ENCODE data around the gene FUNDC2. TPM values are rescaled to one million over a fixed set of nuclear protein-coding genes. Genes with fewer than 3 reads are reported as not detected.

FUNDC2 gene
- polyA plus RNA-seq, 1 donor (not counting 4 experiments of a cell fraction or from before 2014, with no cell fraction given): 98.1 TPM

DNA sequence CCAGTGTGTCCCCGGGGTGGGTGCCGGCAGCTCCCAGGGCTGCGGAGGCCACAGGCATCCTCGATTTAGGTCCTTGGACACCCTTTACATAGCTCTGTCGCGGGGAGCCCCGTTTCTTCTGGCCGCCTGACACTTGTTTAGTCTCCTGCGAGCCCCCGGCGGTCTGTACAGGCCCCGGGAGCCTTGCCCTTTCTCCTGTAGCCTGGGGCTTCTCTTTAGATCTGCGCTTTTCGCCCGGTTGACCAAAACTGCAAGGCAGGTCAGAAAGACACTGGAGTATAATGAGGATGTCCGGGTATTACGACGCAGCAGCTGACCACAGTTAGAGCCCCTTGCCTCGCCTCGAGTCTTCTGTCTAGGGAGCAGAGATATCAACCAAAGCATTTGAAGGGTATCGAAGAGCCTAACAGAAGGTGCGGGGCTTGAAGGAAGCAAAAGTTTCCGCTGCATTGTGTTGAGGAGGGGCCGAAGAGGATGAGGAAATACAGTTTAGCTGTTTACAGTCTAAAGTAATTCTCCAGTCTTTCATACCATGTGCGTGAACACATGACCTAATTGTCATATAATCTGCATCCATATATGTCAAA lies 45.1 kb downstream of the FUNDC2 start:
- DNase-seq (ENCODE audit: low read depth, low spot score): no peak

DNA sequence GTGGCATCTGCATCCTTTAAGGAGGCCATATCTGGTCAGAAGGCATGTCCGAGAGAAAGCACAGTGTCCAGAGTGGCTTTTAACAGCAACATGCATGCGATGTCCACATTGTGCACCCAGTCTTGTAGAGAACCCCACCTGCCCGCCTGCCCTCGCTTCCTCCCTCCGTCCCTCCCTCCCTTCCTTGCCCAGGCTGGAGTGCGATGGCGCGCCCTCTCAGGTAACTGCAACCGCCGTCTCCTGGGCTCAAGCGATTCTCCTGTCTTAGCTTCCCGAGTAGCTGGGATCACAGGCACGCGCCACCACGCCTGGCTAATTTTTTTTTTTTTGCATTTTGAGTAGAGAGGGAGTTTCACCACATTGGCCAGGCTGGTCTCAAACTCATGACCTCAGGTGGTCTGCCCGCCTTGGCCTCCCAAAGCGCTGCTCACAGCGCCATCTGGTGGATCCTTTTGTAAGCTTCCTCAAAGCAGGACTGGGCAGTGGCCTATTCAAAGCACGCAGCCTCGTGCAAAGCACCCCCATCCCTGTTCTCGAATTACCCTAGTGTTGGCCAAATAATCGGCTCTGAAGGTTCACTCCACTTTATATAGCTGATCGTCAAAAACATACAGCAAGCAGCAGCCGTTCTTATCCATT lies 59.7 kb downstream of the FUNDC2 start:
- H3K9me1 ChIP-seq (ENCODE audit: control insufficient read depth, extremely low read depth, insufficient read depth, low read length): no peaks in the 10 kb centered on the region
- no peak overlapping the region for H2AFZ ChIP-seq (ENCODE audit: control insufficient read depth, low read length)
- no peak for FAIRE-seq
- TF ChIP-seq, protein P1, sequence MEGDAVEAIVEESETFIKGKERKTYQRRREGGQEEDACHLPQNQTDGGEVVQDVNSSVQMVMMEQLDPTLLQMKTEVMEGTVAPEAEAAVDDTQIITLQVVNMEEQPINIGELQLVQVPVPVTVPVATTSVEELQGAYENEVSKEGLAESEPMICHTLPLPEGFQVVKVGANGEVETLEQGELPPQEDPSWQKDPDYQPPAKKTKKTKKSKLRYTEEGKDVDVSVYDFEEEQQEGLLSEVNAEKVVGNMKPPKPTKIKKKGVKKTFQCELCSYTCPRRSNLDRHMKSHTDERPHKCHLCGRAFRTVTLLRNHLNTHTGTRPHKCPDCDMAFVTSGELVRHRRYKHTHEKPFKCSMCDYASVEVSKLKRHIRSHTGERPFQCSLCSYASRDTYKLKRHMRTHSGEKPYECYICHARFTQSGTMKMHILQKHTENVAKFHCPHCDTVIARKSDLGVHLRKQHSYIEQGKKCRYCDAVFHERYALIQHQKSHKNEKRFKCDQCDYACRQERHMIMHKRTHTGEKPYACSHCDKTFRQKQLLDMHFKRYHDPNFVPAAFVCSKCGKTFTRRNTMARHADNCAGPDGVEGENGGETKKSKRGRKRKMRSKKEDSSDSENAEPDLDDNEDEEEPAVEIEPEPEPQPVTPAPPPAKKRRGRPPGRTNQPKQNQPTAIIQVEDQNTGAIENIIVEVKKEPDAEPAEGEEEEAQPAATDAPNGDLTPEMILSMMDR (optimal IDR thresholded peaks at IDR 0.05 in 1 of 3, IDR thresholded peaks at IDR 0.05 in 1 of 3, conservative IDR thresholded peaks at IDR 0.05 in 1 of 3; ENCODE audit: extremely low read depth in 1 of 3, insufficient read depth in 2 of 3, low read length in 3 of 3): peak; percentile 26 to 49 (median 48)
- TF ChIP-seq EZH2 (IDR thresholded peaks at IDR 0.05; ENCODE audit: low read length): no peak
- dilution Hi-C loops (cut with MboI; ENCODE audit: extremely low pct_ligation_motif_present, low sequenced_read_pairs): no loop called here
- H3K27ac ChIP-seq (ENCODE audit: control insufficient read depth, insufficient read depth, low read length): no peak overlapping the region
- H3K79me2 ChIP-seq (ENCODE audit: control insufficient read depth, insufficient read depth, low read length): no peaks in the 10 kb centered on the region
- no peak for DNase-seq (ENCODE audit: low read depth, low spot score)
- H3K4me2 ChIP-seq (ENCODE audit: control insufficient read depth, extremely low read depth, insufficient read depth, low read depth, low read length): no peak overlapping the region
- no peaks in the 10 kb centered on the region for H4K20me1 ChIP-seq (ENCODE audit: control insufficient read depth, extremely low read depth, insufficient read depth, low read length)
- no peaks in the 10 kb centered on the region for H3K4me1 ChIP-seq (ENCODE audit: control insufficient read depth, extremely low read depth, insufficient read depth, low read length)
- H3K4me3 ChIP-seq (ENCODE audit: control insufficient read depth in 2 of 3, extremely low read depth in 1 of 3, insufficient read depth in 2 of 3, low read depth in 1 of 3, low read length in 3 of 3): no peak overlapping the region
- no peak overlapping the region for H3K9ac ChIP-seq (ENCODE audit: control insufficient read depth, extremely low read depth, insufficient read depth, low read length)
- no peaks in the 10 kb centered on the region for H3K27me3 ChIP-seq (ENCODE audit: control insufficient read depth, extremely low read depth, insufficient read depth, low read length)
- H3K9me3 ChIP-seq (ENCODE audit: control insufficient read depth, low read depth, low read length): no peaks in the 10 kb centered on the region
- H3K36me3 ChIP-seq (ENCODE audit: control insufficient read depth in 2 of 2, extremely low read depth in 1 of 2, insufficient read depth in 2 of 2, low read length in 2 of 2): peaks cover 0 to 3% of the 10 kb centered on the region in 2 experiments

More for the DNA sequence above, 45.1 kb downstream of the FUNDC2 start:
- no peaks in the 10 kb centered on the region for H4K20me1 ChIP-seq (ENCODE audit: control insufficient read depth, extremely low read depth, insufficient read depth, low read length)
- H3K9ac ChIP-seq (ENCODE audit: control insufficient read depth, extremely low read depth, insufficient read depth, low read length): peak overlapping the region; percentile 88
- H3K79me2 ChIP-seq (ENCODE audit: control insufficient read depth, insufficient read depth, low read length): peaks cover 28% of the 10 kb centered on the region
- no peaks in the 10 kb centered on the region for H3K9me3 ChIP-seq (ENCODE audit: control insufficient read depth, low read depth, low read length)
- H3K4me3 ChIP-seq (ENCODE audit: control insufficient read depth in 2 of 3, extremely low read depth in 1 of 3, insufficient read depth in 2 of 3, low read depth in 1 of 3, low read length in 3 of 3): peak overlapping the region; percentile 53 to 85 (median 78)
- peaks cover 4% of the 10 kb centered on the region for H3K4me1 ChIP-seq (ENCODE audit: control insufficient read depth, extremely low read depth, insufficient read depth, low read length)
- dilution Hi-C loops (cut with MboI; ENCODE audit: extremely low pct_ligation_motif_present, low sequenced_read_pairs): no loop called here
- peak overlapping the region; percentile 71 for H3K27ac ChIP-seq (ENCODE audit: control insufficient read depth, insufficient read depth, low read length)
- TF ChIP-seq, protein P1 (optimal IDR thresholded peaks at IDR 0.05 in 1 of 3, IDR thresholded peaks at IDR 0.05 in 1 of 3, conservative IDR thresholded peaks at IDR 0.05 in 1 of 3; ENCODE audit: extremely low read depth in 1 of 3, insufficient read depth in 2 of 3, low read length in 3 of 3): no peak
- no peak for TF ChIP-seq EZH2 (IDR thresholded peaks at IDR 0.05; ENCODE audit: low read length)
- H3K36me3 ChIP-seq (ENCODE audit: control insufficient read depth in 2 of 2, extremely low read depth in 1 of 2, insufficient read depth in 2 of 2, low read length in 2 of 2): peaks cover 2 to 4% of the 10 kb centered on the region in 2 experiments
- no peak for FAIRE-seq
- peak overlapping the region; percentile 82 for H3K4me2 ChIP-seq (ENCODE audit: control insufficient read depth, extremely low read depth, insufficient read depth, low read depth, low read length)
- no peaks in the 10 kb centered on the region for H3K27me3 ChIP-seq (ENCODE audit: control insufficient read depth, extremely low read depth, insufficient read depth, low read length)
- H2AFZ ChIP-seq (ENCODE audit: control insufficient read depth, low read length): peak overlapping the region; percentile 86
- H3K9me1 ChIP-seq (ENCODE audit: control insufficient read depth, extremely low read depth, insufficient read depth, low read length): no peaks in the 10 kb centered on the region

Measured in keratinocyte (primary cell).